ENCODE measurements around the gene KBTBD12.
"Not testable (repeated sequence)": the region's sequence is repeated elsewhere in the genome, so short reads cannot be mapped to it uniquely, and the experiment has no call there.

KBTBD12 gene

GRCh38 chr3:127867986-127868385, 47.0 kb upstream of the KBTBD12 start:
- H4K20me1 ChIP-seq (ENCODE audit: insufficient read depth, low read length) = no peaks in the 10 kb centered on the region
- no peaks in the 10 kb centered on the region for H3F3A ChIP-seq (ENCODE audit: insufficient read depth, low read length)
- H3K27ac ChIP-seq (ENCODE audit: low read length) = no peak overlapping the region
- no peaks in the 10 kb centered on the region for H3K36me3 ChIP-seq (replicated peaks; ENCODE audit: insufficient read depth, low read length)
- no peak overlapping the region for H2AFZ ChIP-seq (ENCODE audit: low read length)
- no peak overlapping the region for H3K4me2 ChIP-seq (ENCODE audit: low read depth, low read length)
- H3K9ac ChIP-seq (ENCODE audit: low read length) = no peak overlapping the region
- no peaks in the 10 kb centered on the region for H3K79me2 ChIP-seq (ENCODE audit: low read length)
- no peak for DNase-seq
- TF ChIP-seq CTCF (IDR thresholded peaks at IDR 0.05; ENCODE audit: low read length) (no peak), EZH2 (optimal IDR thresholded peaks at IDR 0.05; ENCODE audit: low read depth, low read length) (no peak), EZH2phosphoT487 (IDR thresholded peaks at IDR 0.05; ENCODE audit: low read length) (no peak)
- H3K4me1 ChIP-seq (ENCODE audit: low read length) = no peaks in the 10 kb centered on the region
- H3K4me3 ChIP-seq (ENCODE audit: low read length) = no peak overlapping the region
- H3K9me3 ChIP-seq (replicated peaks; ENCODE audit: insufficient read depth, low read length) = no peaks in the 10 kb centered on the region
- no peaks in the 10 kb centered on the region for H3K9me2 ChIP-seq (replicated peaks; ENCODE audit: insufficient read depth, low read length)
- no peaks in the 10 kb centered on the region for H3K27me3 ChIP-seq (replicated peaks; ENCODE audit: insufficient read depth, low read length)

- Histone ChIP-seq H2AFZ (ENCODE audit: low read length) (no peak overlapping the region), H3K4me1 (ENCODE audit: low read length) (no peaks in the 10 kb centered on the region), H3K27ac (ENCODE audit: low read length) (no peak overlapping the region), H3K4me3 (ENCODE audit: low read length) (no peak overlapping the region), H3K79me2 (ENCODE audit: low read length) (no peaks in the 10 kb centered on the region), H3F3A (ENCODE audit: insufficient read depth, low read length) (no peaks in the 10 kb centered on the region), H3K9ac (ENCODE audit: low read length) (no peak overlapping the region), H3K4me2 (ENCODE audit: low read depth, low read length) (no peak overlapping the region), H3K9me2 (replicated peaks; ENCODE audit: insufficient read depth, low read length) (no peaks in the 10 kb centered on the region), H4K20me1 (ENCODE audit: insufficient read depth, low read length) (no peaks in the 10 kb centered on the region), H3K36me3 (replicated peaks; ENCODE audit: insufficient read depth, low read length) (no peaks in the 10 kb centered on the region), H3K9me3 (replicated peaks; ENCODE audit: insufficient read depth, low read length) (no peaks in the 10 kb centered on the region), H3K27me3 (replicated peaks; ENCODE audit: insufficient read depth, low read length) (no peaks in the 10 kb centered on the region)
- no peak for DNase-seq
- TF ChIP-seq CTCF (IDR thresholded peaks at IDR 0.05; ENCODE audit: low read length) = no peak
- no peak for TF ChIP-seq EZH2 (optimal IDR thresholded peaks at IDR 0.05; ENCODE audit: low read depth, low read length)
- TF ChIP-seq EZH2phosphoT487 (IDR thresholded peaks at IDR 0.05; ENCODE audit: low read length) = no peak
Observed at GRCh38 chr3:127870156-127870555, 44.9 kb upstream of the KBTBD12 start.

- not testable (repeated sequence) for H3K4me1 ChIP-seq (ENCODE audit: low read length); H3K27ac ChIP-seq (ENCODE audit: low read length); H3K9ac ChIP-seq (ENCODE audit: low read length); H4K20me1 ChIP-seq (ENCODE audit: insufficient read depth, low read length); H3K36me3 ChIP-seq (replicated peaks; ENCODE audit: insufficient read depth, low read length); H3K9me3 ChIP-seq (replicated peaks; ENCODE audit: insufficient read depth, low read length); H3K27me3 ChIP-seq (replicated peaks; ENCODE audit: insufficient read depth, low read length); H3F3A ChIP-seq (ENCODE audit: insufficient read depth, low read length); H3K4me2 ChIP-seq (ENCODE audit: low read depth, low read length); H2AFZ ChIP-seq (ENCODE audit: low read length); H3K9me2 ChIP-seq (replicated peaks; ENCODE audit: insufficient read depth, low read length); H3K79me2 ChIP-seq (ENCODE audit: low read length); DNase-seq; H3K4me3 ChIP-seq (ENCODE audit: low read length)
Observed at GRCh38 chr3:127874097-127874496, 40.9 kb upstream of the KBTBD12 start.

GRCh38 chr3:127881586-127881985, 33.4 kb upstream of the KBTBD12 start:
- Histone ChIP-seq H3K4me3 (ENCODE audit: low read length) (no peak overlapping the region), H3K9ac (ENCODE audit: low read length) (no peak overlapping the region), H3K27me3 (replicated peaks; ENCODE audit: insufficient read depth, low read length) (no peaks in the 10 kb centered on the region), H2AFZ (ENCODE audit: low read length) (no peak overlapping the region), H3K36me3 (replicated peaks; ENCODE audit: insufficient read depth, low read length) (no peaks in the 10 kb centered on the region), H4K20me1 (ENCODE audit: insufficient read depth, low read length) (no peaks in the 10 kb centered on the region), H3K27ac (ENCODE audit: low read length) (no peak overlapping the region), H3K79me2 (ENCODE audit: low read length) (no peaks in the 10 kb centered on the region), H3K9me3 (replicated peaks; ENCODE audit: insufficient read depth, low read length) (no peaks in the 10 kb centered on the region), H3K4me1 (ENCODE audit: low read length) (no peaks in the 10 kb centered on the region), H3K4me2 (ENCODE audit: low read depth, low read length) (no peak overlapping the region), H3F3A (ENCODE audit: insufficient read depth, low read length) (no peaks in the 10 kb centered on the region), H3K9me2 (replicated peaks; ENCODE audit: insufficient read depth, low read length) (no peaks in the 10 kb centered on the region)
- no peak for DNase-seq
- TF ChIP-seq EZH2 (optimal IDR thresholded peaks at IDR 0.05; ENCODE audit: low read depth, low read length) (no peak), CTCF (IDR thresholded peaks at IDR 0.05; ENCODE audit: low read length) (no peak), EZH2phosphoT487 (IDR thresholded peaks at IDR 0.05; ENCODE audit: low read length) (no peak)
